Tibial artery (tissue), 4 donors: ENCODE results near the gene PUM1.
A peak's percentile ranks its signal among the peaks of the same experiment; 100 is the strongest.
"Not testable (repeated sequence)": the region's sequence is repeated elsewhere in the genome, so short reads cannot be mapped to it uniquely, and the experiment has no call there.

Experiments
- DNase-seq, 2 donors: peaks; one replicate each; pipeline ENCODE4 v3.0.0-alpha.2; 2019
- H3K27ac ChIP-seq, 2 donors: fragments of 200-600 bp; sonication (generic) in 1 of 2; 1 replicate in 1 of 2; 2 replicates in 1 of 2; pipeline ENCODE4 v1.5.1; 2018 to 2019; ENCODE audit warnings: mild to moderate bottlenecking in 1 of 2
- H3K27me3 ChIP-seq, 2 donors: fragments of 200-600 bp; sonication (generic) in 1 of 2; one replicate each; pipeline versions ENCODE4 v1.5.1 to v1.6.0; 2016 to 2019
- H3K36me3 ChIP-seq, 3 donors: fragments of 200-600 bp; sonication (generic) in 2 of 3; one replicate each; pipeline ENCODE4 v1.5.1; 2016 to 2019; ENCODE audit warnings: mild to moderate bottlenecking in 2 of 3
- H3K4me1 ChIP-seq, 4 donors: fragments of 200-600 bp; sonication (generic) in 2 of 4; 1 replicate in 3 of 4; 2 replicates in 1 of 4; pipeline ENCODE4 v1.5.1; 2016 to 2019
- H3K4me3 ChIP-seq, 2 donors: fragments of 200-600 bp; sonication (generic) in 1 of 2; 1 replicate in 1 of 2; 2 replicates in 1 of 2; pipeline ENCODE4 v1.5.1; 2018 to 2019; ENCODE audit warnings: mild to moderate bottlenecking in 2 of 2
- H3K9me3 ChIP-seq, 3 donors: fragments of 200-600 bp; sonication (generic) in 1 of 3; one replicate each; pipeline ENCODE4 v1.5.1; 2016 to 2019
- intact Hi-C: fragments of 100-400 bp; cut with DNase I; formaldehyde crosslinking; loops from one replicate; pipeline ENCODE4 v1.15.0; 2023; ENCODE audit warnings: low total_unique reads
- TF ChIP-seq, protein P1 (sequence below), 2 experiments: fragments of 200-600 bp in 1 of 2; fragments of 450-650 bp in 1 of 2; IDR thresholded peaks; one replicate each; pipeline ENCODE4 v1.5.1; 2017 to 2019; ENCODE audit warnings: antibody characterized with exemption in 2 of 2, mild to moderate bottlenecking in 1 of 2, moderate library complexity in 1 of 2

The PUM1 gene

DNA sequence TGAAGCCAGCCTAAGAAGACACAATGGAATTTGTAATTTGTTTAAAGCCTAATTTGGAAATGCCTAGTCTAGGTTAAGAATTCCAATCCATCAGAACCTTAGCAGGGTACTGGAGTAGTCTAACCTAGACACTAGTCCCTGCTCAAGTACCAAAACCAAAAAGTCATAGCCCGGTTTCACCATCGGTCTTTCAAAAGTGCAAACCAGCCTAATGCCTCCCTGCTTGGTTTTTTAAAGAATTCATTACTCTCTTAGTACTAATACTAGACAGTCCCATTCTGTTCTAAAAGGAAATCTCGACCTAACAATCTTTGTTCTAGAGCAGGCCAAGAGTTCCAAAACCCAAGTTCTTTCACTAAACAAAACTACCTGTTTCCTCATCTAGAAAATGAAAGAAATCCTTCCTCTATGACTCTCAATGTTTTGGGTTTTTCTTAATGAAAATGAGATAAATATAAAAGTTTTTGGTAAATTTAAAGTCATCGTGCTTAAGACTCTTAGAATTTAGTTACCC is 2.6 kb downstream of the PUM1 start:
- peaks cover 9 to 20% (median 12%) of the 10 kb centered on the region in 3 donors for H3K36me3 ChIP-seq
- peak overlapping the region in 1 of 2 donors; percentile 73 for H3K4me3 ChIP-seq
- intact Hi-C loops: no loop called here
- TF ChIP-seq, protein P1, sequence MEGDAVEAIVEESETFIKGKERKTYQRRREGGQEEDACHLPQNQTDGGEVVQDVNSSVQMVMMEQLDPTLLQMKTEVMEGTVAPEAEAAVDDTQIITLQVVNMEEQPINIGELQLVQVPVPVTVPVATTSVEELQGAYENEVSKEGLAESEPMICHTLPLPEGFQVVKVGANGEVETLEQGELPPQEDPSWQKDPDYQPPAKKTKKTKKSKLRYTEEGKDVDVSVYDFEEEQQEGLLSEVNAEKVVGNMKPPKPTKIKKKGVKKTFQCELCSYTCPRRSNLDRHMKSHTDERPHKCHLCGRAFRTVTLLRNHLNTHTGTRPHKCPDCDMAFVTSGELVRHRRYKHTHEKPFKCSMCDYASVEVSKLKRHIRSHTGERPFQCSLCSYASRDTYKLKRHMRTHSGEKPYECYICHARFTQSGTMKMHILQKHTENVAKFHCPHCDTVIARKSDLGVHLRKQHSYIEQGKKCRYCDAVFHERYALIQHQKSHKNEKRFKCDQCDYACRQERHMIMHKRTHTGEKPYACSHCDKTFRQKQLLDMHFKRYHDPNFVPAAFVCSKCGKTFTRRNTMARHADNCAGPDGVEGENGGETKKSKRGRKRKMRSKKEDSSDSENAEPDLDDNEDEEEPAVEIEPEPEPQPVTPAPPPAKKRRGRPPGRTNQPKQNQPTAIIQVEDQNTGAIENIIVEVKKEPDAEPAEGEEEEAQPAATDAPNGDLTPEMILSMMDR (IDR thresholded peaks at IDR 0.05): no peak
- H3K4me1 ChIP-seq: peaks cover 0 to 51% (median 25%) of the 10 kb centered on the region in 4 donors
- H3K27ac ChIP-seq: peak overlapping the region; percentile 88 to 93
- no peaks in the 10 kb centered on the region for H3K27me3 ChIP-seq
- no peaks in the 10 kb centered on the region for H3K9me3 ChIP-seq
- no peak for DNase-seq

DNA sequence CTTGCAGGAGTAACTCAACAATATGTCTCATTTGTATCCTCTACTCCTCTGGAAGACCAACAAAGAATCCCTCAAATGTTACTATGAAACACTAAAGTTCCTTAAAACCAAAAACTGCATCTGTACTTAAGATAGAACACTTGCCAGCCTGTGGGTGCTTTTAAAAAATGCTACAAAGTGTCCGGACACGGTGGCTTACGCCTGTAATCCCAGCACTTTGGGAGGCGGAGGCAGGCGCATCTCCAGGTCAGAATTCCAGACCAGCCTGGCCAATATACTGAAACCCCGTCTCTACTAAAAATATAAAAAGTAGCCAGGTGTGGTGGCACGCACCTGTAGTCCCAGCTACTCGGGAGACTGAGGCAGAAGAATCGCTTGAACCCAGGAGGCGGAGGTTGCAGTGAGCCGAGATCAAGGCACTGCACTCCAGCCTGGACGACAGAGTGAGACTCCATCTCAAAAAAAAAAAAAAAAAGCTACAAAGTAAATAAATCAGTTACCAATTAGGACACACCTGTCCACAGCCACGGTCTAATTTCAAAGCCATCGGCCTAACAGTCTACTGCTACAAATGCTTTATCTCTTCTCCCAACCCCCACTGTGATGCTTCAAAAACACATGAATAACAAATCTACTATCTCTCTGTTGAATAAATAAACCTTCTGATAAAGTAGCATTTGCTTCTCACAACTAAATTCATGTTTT is 3.2 kb downstream of the PUM1 start:
- peaks cover 9 to 24% (median 12%) of the 10 kb centered on the region in 3 donors for H3K36me3 ChIP-seq
- DNase-seq, H3K4me3 ChIP-seq, H3K27ac ChIP-seq, H3K27me3 ChIP-seq, H3K9me3 ChIP-seq, intact Hi-C loops: not testable (repeated sequence)
- H3K4me1 ChIP-seq: peaks cover 0 to 54% (median 25%) of the 10 kb centered on the region in 4 donors

DNA sequence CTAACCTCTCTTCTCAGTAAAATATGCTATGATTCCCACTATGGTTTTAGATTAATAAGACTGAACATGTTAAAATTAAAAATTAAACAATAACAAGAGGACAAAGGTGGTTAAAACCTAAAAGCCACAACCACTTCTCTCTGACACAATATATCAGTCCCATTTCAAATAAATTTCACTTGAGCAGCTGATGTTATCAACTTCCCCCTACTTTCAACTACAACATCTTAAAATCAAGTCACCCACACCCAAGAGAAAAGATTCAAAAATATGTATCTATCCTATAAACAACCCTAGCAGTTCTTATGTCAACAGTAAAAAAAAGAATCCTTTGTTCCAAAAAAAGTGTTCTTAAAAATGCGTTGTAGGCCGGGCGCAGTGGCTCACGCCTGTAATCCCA is 7.5 kb downstream of the PUM1 start:
- Histone ChIP-seq H3K4me1 (peaks cover 0 to 88% (median 37%) of the 10 kb centered on the region in 4 donors), H3K36me3 (peaks cover 9 to 37% (median 34%) of the 10 kb centered on the region in 3 donors), H3K27ac (no peak overlapping the region), H3K27me3 (no peaks in the 10 kb centered on the region), H3K4me3 (no peak overlapping the region), H3K9me3 (no peaks in the 10 kb centered on the region)
- TF ChIP-seq, protein P1 (IDR thresholded peaks at IDR 0.05): no peak
- intact Hi-C loops: no loop called here
- DNase-seq: no peak

DNA sequence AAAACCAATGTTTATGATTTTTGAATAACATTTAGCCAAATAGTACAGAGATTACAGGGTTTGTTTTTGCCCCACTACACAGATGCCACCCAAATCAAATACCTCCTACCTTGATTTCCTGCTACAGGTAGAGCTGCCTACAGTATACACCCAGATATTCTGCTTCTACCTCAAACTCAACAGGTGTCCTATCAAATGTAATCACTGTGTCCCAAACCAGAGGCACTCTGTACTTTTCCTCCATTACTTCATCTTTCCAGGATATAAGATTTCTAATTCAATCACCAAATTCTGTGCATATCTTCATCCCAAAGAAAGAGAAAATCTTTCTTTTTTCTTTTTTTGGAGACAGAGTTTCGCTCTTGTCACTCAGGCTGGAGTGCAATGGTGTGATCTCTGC is 9.6 kb downstream of the PUM1 start:
- TF ChIP-seq, protein P1 (IDR thresholded peaks at IDR 0.05): no peak
- Histone ChIP-seq H3K27me3 (no peaks in the 10 kb centered on the region), H3K4me1 (peaks cover 0 to 85% (median 36%) of the 10 kb centered on the region in 4 donors), H3K36me3 (peaks cover 9 to 37% (median 34%) of the 10 kb centered on the region in 3 donors), H3K27ac (no peak overlapping the region), H3K4me3 (no peak overlapping the region), H3K9me3 (no peaks in the 10 kb centered on the region)
- intact Hi-C loops: no loop called here
- no peak for DNase-seq

DNA sequence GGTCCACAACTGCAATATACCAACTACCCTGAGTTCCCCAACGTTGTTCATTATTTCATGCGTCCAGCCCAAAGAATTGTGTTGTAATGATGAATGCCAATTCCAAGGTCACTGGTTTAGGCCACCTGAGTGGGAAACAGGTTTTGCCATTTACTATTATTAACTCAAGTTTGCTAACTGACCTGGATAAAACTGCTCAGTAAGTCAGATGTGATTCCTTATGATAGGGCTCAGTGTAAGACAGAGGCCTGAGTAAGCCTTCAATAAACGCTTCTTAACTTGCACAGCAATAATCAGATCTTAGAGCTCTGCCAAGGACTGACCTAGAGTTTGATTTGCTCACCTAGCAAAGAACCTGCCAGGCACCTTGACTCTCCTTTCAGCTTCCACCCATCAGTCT is 10.0 kb downstream of the PUM1 start:
- H3K27ac ChIP-seq: no peak overlapping the region
- TF ChIP-seq, protein P1 (IDR thresholded peaks at IDR 0.05): no peak
- no peak overlapping the region for H3K4me3 ChIP-seq
- intact Hi-C loops: no loop called here
- no peak for DNase-seq
- H3K27me3 ChIP-seq: no peaks in the 10 kb centered on the region
- H3K4me1 ChIP-seq: peaks cover 0 to 81% (median 34%) of the 10 kb centered on the region in 4 donors
- H3K9me3 ChIP-seq: no peaks in the 10 kb centered on the region
- peaks cover 9 to 37% (median 34%) of the 10 kb centered on the region in 3 donors for H3K36me3 ChIP-seq

DNA sequence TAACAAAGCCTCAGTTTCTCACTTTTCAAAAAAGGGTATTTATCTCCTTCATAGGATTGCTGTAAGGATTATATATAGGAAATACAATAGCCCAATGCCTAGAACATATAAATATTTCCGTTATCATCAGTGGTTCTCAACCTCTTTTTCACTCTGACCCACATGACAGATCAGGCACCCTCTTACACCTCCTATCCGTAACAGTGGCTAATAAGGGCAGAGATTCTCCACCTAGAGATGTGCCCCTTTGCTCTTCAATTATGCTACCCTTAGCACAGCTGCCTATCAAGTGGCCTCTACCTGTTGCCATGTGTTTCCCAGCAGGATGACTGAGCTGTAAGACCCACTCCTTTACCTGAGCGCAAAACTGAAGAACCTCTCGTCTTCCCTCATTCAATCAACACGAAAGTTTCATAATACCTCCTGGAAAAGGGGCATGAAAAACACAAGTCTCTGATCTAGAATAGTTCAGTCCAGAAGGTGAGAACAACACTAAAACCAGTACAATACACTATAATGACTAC is 10.5 kb downstream of the PUM1 start:
- TF ChIP-seq, protein P1 (IDR thresholded peaks at IDR 0.05): no peak
- H3K9me3 ChIP-seq: no peaks in the 10 kb centered on the region
- DNase-seq: no peak
- intact Hi-C loops: no loop called here
- H3K27ac ChIP-seq: no peak overlapping the region
- H3K36me3 ChIP-seq: peaks cover 9 to 34% (median 34%) of the 10 kb centered on the region in 3 donors
- H3K27me3 ChIP-seq: no peaks in the 10 kb centered on the region
- H3K4me1 ChIP-seq: peaks cover 0 to 76% (median 32%) of the 10 kb centered on the region in 4 donors
- H3K4me3 ChIP-seq: no peak overlapping the region
